ENCODE results near the gene CMTM2. TPM values are rescaled to one million over a fixed set of nuclear protein-coding genes. Genes with fewer than 3 reads are reported as not detected.

Gene CMTM2
- total and polyA plus RNA-seq, 2 of the 4 experiments (the other 2 are of a cell fraction): not detected

DNA sequence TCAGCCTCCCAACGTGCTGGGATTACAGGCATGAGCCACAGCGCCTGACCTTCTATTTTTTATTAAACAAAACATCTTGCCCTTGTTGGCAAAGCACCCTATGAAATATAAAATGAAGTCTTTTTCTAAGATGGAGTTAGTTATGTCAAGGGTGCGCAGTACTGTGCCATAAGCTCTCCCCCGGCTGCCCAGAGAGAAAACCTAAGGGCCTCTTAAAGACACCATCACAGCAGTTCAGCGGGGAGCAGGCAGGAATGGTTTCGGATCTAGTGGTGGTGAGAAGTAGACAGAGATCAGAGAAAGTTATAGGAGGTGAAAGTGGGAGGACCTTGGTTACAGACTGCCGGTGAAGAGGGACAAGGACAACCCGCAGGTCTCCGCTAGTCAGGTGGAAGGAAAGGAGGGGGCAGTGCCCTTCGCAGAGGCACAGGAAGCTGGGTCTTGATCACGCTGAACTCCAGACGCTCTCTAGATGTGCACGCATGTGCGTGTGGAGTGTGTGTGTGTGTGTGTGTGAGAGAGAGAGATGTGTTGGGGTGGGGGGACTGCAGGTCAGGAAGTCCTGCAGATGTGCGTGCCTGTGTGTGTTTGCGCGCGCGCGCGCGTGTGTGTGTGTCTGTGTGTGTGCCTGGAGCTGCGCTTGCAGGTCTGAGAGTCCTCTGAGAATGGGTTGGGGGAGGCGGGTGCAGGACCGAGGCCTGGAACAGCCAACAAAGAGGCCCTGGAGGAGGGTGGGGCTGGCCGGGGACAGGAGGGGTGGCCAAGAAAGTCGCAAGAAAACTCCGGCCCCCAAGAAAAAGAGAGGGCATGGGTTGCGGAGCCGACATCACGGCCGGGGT is 24.5 kb downstream of the CMTM2 start:
- H2AFZ ChIP-seq (replicated peaks; ENCODE audit: low read length, poor library complexity): peak overlapping the region; percentile 98
- peaks cover under 1% of the 10 kb centered on the region; the same call in 1 of the 2 replicates for H3K27me3 ChIP-seq (ENCODE audit: control insufficient read depth, insufficient read depth, low read length)
- H3K4me3 ChIP-seq (ENCODE audit: insufficient read depth, low read depth, low read length): peak overlapping the region; percentile 74
- peak overlapping the region; percentile 38; the same call in 1 of the 2 replicates for H2AK5ac ChIP-seq (ENCODE audit: low read depth, low read length)
- ATAC-seq (ENCODE audit: low read depth) (peak; percentile 30), DNase-seq (peak; percentile 58)
- peaks cover 5% of the 10 kb centered on the region for H3K9me1 ChIP-seq (ENCODE audit: insufficient read depth, low read length)
- H3K9ac ChIP-seq (ENCODE audit: low read depth, low read length): peak overlapping the region; percentile 84
- H4K5ac ChIP-seq (ENCODE audit: low read depth, low read length): peak overlapping the region; percentile 82
- peak overlapping the region; percentile 48; the same call in 1 of the 3 replicates for H2BK15ac ChIP-seq (ENCODE audit: low read depth, low read length)
- H4K20me1 ChIP-seq (ENCODE audit: insufficient read depth, low read length): peaks cover 14% of the 10 kb centered on the region
- peaks cover 8 to 40% of the 10 kb centered on the region in 2 experiments for H3K79me1 ChIP-seq (ENCODE audit: low read depth in 1 of 2, low read length in 2 of 2)
- no TSS peak for BruUV-seq (replicated peaks)
- intact Hi-C loops (cut with micrococcal nuclease): loop anchor here (1.0 to 2.0 kb wide), 3 partner anchors 51 to 197 kb away; partner anchors contain the start of gene CKLF
- no peak for TF ChIP-seq POLR2A (IDR thresholded peaks at IDR 0.05; ENCODE audit: low read depth, low read length)
- peak; percentile 9; the same call in 1 of the 2 replicates for TF ChIP-seq MXI1 (IDR thresholded peaks at IDR 0.05; ENCODE audit: borderline replicate concordance, low read depth, low read length)
- peak overlapping the region; percentile 62 for H2BK5ac ChIP-seq (ENCODE audit: low read depth, low read length, poor library complexity, severe bottlenecking)
- ChIA-PET CTCF (interaction anchor here (0.9 kb wide), 2 partner anchors 88 to 197 kb away, joined by 3 read pairs; no protein-coding TSS in a partner anchor), POLR2A (ENCODE audit: unreplicated experiment) (interaction anchor here (0.5 to 0.7 kb wide), 3 partner anchors 8 to 196 kb away, joined by 3 read pairs; no protein-coding TSS in a partner anchor)
- in situ Hi-C loops (cut with MboI; ENCODE audit: low sequenced_read_pairs): loop anchor here (5.0 kb wide), 2 partner anchors 51 to 196 kb away; partner anchors contain the start of genes CKLF and TK2
- WGBS, 2 experiments (ENCODE audit: extremely low coverage in 2 of 2, insufficient read length in 1 of 2): 4% methylated on average over 17 of the region's 32 CpGs; no CpG with 5 or more reads in 1 of the 2 experiments
- peak overlapping the region; percentile 88 for H3K4ac ChIP-seq (ENCODE audit: low read depth, low read length)
- H3K27ac ChIP-seq (ENCODE audit: insufficient read depth, low read length): peak overlapping the region; percentile 88
- peak overlapping the region; percentile 75 for H4K91ac ChIP-seq (ENCODE audit: insufficient read depth, low read depth, low read length)
- peak overlapping the region; percentile 86 for H3K14ac ChIP-seq (replicated peaks; ENCODE audit: low read depth, low read length)
- dilution Hi-C loops (cut with HindIII; ENCODE audit: low sequenced_read_pairs, unreplicated experiment): no loop called here
- H3K56ac ChIP-seq (ENCODE audit: extremely low read depth, insufficient read depth, low read length): peak overlapping the region; percentile 63; the same call in 1 of the 2 replicates
- H3K23ac ChIP-seq (ENCODE audit: low read depth, low read length): peak overlapping the region; percentile 86; the same call in 1 of the 2 replicates
- peak overlapping the region; percentile 78 for H3K18ac ChIP-seq (ENCODE audit: low read depth, low read length)
- H3K9me3 ChIP-seq (ENCODE audit: control insufficient read depth, insufficient read depth, low read length): peaks cover 5% of the 10 kb centered on the region; the same call in 1 of the 2 replicates
- peak overlapping the region; percentile 77 for H3K4me2 ChIP-seq (ENCODE audit: low read depth, low read length)
- peak overlapping the region; percentile 72 for H2BK120ac ChIP-seq (ENCODE audit: low read depth, low read length)
- peak overlapping the region; percentile 77 for H2AK9ac ChIP-seq (replicated peaks; ENCODE audit: low read depth, low read length, poor library complexity)
- peaks cover 17% of the 10 kb centered on the region for H3K4me1 ChIP-seq (ENCODE audit: control insufficient read depth, insufficient read depth, low read length)
- H4K8ac ChIP-seq (ENCODE audit: low read depth in 2 of 2, low read length in 2 of 2): peak overlapping the region; percentile 45 to 92
- peaks cover 1% of the 10 kb centered on the region for H3K36me3 ChIP-seq (ENCODE audit: control insufficient read depth, insufficient read depth, low read length)
- H2BK20ac ChIP-seq (ENCODE audit: low read depth, low read length): peak overlapping the region; percentile 20; the same call in 1 of the 2 replicates
